RWPE2 (cell line): ENCODE data around the gene TELO2.

Source experiments
- ATAC-seq: fragments of 200-7000 bp; cut with Tn5 transposase; 3 replicates; pipeline ENCODE4 v1.9.1; 2021; ENCODE audit warnings: low read depth
- DNase-seq: peaks from one replicate; pipeline ENCODE4 v3.0.0-alpha.2; 2020; ENCODE audit warnings: low spot score
- H3K27ac ChIP-seq: fragments of 450-650 bp; 2 replicates; pipeline ENCODE4 v1.5.1; 2017; ENCODE audit warnings: mild to moderate bottlenecking; ENCODE audit not compliant: poor library complexity, severe bottlenecking
- H3K27me3 ChIP-seq: fragments of 250-450 bp; sonication (Bioruptor Pico); 2 replicates; pipeline ENCODE4 v1.5.1; 2021; ENCODE audit warnings: mild to moderate bottlenecking, moderate library complexity; ENCODE audit not compliant: insufficient read depth, poor library complexity, severe bottlenecking
- H3K36me3 ChIP-seq: fragments of 250-450 bp; sonication (Bioruptor Pico); 2 replicates; pipeline ENCODE4 v1.5.1; 2020; ENCODE audit warnings: low read depth, mild to moderate bottlenecking, moderate library complexity
- H3K4me1 ChIP-seq: fragments of 250-450 bp; sonication (Bioruptor Pico); 2 replicates; pipeline ENCODE4 v1.5.1; 2021; ENCODE audit warnings: mild to moderate bottlenecking, moderate library complexity; ENCODE audit not compliant: insufficient read depth, poor library complexity, severe bottlenecking
- H3K4me3 ChIP-seq: fragments of 250-450 bp; sonication (Bioruptor Pico); 2 replicates; pipeline ENCODE4 v1.5.1; 2021; ENCODE audit warnings: mild to moderate bottlenecking, moderate library complexity; ENCODE audit not compliant: severe bottlenecking
- H3K9me3 ChIP-seq: fragments of 250-450 bp; sonication (Bioruptor Pico); 2 replicates; pipeline ENCODE4 v1.5.1; 2021; ENCODE audit warnings: mild to moderate bottlenecking, moderate library complexity; ENCODE audit not compliant: severe bottlenecking
- CTCF ChIP-seq: fragments of 450-650 bp; IDR thresholded peaks from one replicate; pipeline ENCODE4 v1.5.1; 2017; ENCODE audit warnings: mild to moderate bottlenecking, moderate library complexity; ENCODE audit not compliant: poor library complexity, severe bottlenecking

Gene TELO2

DNA sequence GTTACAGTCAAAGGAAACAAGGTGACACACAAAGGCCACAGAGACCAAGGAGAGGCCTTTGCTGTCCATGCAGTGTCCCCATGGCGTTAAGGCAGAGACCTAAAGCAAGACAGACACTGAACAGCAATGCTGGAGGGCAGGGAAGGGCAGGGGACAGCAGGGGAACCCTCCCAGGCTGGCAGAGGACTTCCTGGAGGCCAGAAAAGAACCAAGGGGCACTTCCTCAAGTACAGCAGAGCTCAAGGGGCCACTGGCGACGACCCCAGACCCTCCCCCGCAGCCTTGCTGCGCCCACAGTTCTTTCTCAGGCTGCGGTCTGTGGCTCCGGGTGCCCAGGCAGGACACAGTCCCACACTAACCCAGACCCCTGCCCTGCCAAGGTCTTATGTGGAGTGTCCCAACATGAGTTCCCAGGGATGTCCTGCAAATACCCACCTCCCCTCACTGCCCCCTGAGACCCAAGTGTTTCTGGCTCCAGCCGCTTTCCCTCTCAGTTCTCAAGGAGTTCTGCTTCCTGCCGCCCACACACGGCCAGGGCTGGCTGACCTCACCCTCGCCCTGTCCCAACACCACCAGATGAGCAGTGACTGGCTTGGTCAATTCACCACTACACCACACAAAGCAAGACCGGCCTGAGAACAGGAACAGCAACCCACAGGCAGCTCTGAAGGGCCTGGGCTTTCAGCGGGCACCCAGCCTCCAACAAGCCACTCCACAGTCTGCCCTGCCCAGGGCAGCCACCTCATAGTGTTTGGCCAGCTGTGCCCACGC is 22.5 kb upstream of the TELO2 start:
- DNase-seq (peak; percentile 44), ATAC-seq (no peak)
- no peaks in the 10 kb centered on the region for H3K4me1 ChIP-seq
- H3K36me3 ChIP-seq, result no peaks in the 10 kb centered on the region
- H3K27me3 ChIP-seq, result no peaks in the 10 kb centered on the region
- H3K9me3 ChIP-seq, result no peaks in the 10 kb centered on the region
- no peak overlapping the region for H3K4me3 ChIP-seq
- H3K27ac ChIP-seq, result no peak overlapping the region
- no peak for TF ChIP-seq CTCF

DNA sequence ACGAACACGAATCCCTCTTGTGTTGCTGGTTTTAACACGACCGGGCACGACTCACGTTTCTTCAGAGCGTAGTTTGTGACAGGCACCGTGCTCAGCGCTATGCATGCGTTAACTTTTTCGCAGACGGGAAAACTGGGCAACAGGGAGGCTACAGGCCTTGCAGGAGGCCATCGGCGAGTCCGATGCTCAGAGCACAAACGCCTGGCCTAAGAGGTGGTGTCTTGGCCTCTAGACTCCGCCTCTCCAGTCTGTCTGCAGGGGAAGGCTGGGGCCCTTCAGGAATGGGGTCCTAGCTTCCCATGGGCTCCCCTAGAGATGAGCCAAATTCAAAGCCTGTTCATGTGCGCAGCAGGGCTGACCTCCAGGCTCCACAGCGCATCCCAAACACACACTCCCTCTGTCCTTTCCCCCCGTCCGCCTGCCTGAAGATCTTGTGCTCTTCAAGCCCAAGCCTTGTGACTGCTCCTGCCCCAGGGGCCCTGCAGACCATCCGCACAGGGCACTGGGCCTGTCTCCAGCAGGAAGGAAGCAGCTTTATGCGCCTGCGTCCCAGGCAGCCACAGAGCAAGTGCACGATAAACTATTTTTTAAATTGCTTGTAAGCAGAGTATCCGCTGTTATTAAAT is 21.5 kb upstream of the TELO2 start:
- Histone ChIP-seq H3K9me3 (no peaks in the 10 kb centered on the region), H3K4me3 (no peak overlapping the region), H3K36me3 (no peaks in the 10 kb centered on the region), H3K27ac (no peak overlapping the region), H3K4me1 (no peaks in the 10 kb centered on the region), H3K27me3 (no peaks in the 10 kb centered on the region)
- no peak for ATAC-seq
- TF ChIP-seq CTCF, result no peak
- peak; percentile 59 for DNase-seq

GRCh38 chr16:1472974-1473373 is 20.2 kb upstream of the TELO2 start:
- no peak overlapping the region for H3K27ac ChIP-seq
- DNase-seq (no peak), ATAC-seq (no peak)
- H3K9me3 ChIP-seq, result peaks cover 3% of the 10 kb centered on the region
- no peaks in the 10 kb centered on the region for H3K27me3 ChIP-seq
- H3K4me3 ChIP-seq, result no peak overlapping the region
- no peaks in the 10 kb centered on the region for H3K4me1 ChIP-seq
- TF ChIP-seq CTCF, result no peak
- H3K36me3 ChIP-seq, result no peaks in the 10 kb centered on the region

DNA sequence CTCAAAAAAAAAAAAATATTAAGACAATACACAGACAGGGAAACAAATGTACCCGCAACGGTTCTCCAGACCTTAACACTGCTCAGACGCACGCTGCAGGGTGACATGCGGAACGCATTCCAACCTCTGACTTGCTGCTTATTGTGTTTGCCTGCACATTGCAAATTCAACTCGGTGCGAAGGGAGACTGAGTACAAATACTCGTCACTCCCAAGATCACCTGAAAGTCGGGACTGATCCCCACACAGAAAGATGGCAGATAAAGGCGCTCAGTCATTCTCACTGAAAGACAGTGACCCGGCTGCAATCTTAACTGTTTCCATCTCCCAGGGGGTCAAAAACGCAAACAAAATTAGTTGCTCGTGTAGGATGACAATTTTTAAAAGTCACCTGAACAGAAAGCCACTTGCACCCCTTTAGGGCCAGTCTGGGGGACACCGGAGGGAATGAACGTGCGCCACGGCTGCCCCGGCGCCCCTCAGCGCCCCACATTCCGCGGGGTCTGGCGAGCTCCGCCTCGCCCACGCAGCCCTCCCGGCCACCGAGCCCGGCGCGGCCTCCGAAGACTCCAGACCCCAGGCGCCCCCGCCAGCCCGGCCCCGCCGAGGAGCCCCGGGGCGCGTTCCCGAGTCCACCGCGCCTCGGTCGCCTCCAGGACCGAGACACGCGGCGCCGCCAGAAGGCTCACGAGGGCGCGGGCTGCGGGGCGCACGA is 18.9 kb upstream of the TELO2 start:
- Histone ChIP-seq H3K4me1 (no peaks in the 10 kb centered on the region), H3K27me3 (no peaks in the 10 kb centered on the region), H3K36me3 (no peaks in the 10 kb centered on the region), H3K27ac (peak overlapping the region; percentile 30), H3K9me3 (peaks cover 3% of the 10 kb centered on the region), H3K4me3 (peak overlapping the region; percentile 71)
- ATAC-seq (no peak), DNase-seq (no peak)
- no peak for TF ChIP-seq CTCF
